DMS 273 treated with DMSO at 0.1 percent for 48 hours (cell line): Measurements from ENCODE around the gene CDKN2B-AS1.

Experiments
- DNase-seq: peaks from one replicate; lab custom pipeline; 2025; lab: John Stamatoyannopoulos, UW

The CDKN2B-AS1 gene

GRCh38 chr9:22088053-22088716 is 93.6 kb downstream of the CDKN2B-AS1 start:
- DNase-seq = no peak

- no peak for DNase-seq
Observed at GRCh38 chr9:22088717-22089061, 94.1 kb downstream of the CDKN2B-AS1 start.

DNA sequence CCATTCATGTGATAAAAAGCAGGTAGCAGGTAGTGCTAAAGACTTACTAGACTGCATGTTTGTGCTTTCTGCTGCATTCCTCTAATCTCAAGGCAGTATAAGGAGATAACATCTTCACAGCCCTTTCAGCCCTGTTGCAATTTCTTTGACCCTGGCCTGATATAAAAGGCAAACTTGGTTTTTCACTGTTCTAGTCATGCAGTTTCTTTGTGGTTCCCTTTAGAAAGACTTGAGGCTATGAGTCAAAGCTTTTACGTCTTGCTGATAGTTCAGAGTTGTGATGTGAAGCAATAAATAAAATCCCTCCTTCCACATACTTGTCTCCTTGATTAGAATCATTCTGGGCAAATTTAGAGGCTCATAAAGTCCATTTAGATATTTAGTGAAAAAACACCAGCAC is 103.1 kb downstream of the CDKN2B-AS1 start:
- DNase-seq = no peak

GRCh38 chr9:22098643-22099332 is 104.2 kb downstream of the CDKN2B-AS1 start:
- no peak for DNase-seq

- DNase-seq = no peak
Observed at GRCh38 chr9:22100626-22101025, 106.0 kb downstream of the CDKN2B-AS1 start.

DNA sequence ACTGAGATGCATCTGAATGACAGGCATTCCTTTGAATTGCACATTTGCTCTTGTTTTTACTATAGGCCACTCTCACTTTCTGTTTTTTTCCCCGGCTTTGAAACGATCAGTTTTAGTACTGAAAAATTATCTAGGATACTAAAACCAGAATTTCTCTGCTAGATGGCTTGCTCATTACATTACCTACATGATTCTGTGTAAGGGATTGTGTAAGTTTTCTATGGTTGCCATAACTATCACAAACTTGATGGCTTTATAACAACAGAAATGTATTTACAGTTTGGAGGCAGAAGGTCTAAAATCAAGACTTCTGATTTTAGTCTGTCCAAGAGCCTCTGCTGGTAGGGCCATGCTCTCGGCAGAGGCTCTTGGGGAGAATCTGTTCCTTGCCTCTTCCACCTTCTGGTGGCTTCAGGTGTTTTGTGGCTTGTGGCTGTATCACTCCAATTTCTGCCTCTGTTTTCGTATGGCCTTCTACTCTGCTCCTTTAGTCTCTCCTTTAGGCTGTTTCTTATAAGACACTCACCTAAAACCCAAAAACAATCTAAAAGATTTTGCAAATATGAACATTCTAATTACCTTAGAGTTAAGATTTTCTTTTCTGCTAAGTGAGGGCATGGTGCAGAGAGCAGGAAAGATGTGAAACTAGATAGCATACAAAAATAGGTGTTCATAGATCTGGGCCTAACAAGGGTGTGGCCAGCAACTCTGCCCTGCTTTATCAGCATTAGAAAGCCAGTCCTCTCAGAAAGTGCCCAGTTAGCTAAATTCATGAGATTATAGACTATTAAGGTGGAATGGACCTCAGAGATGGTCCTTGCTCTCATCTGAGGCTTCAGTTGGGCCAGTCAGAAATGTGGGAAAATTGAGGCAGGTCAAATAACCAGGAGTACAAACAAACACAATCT is 107.8 kb downstream of the CDKN2B-AS1 start:
- DNase-seq = no peak

DNA sequence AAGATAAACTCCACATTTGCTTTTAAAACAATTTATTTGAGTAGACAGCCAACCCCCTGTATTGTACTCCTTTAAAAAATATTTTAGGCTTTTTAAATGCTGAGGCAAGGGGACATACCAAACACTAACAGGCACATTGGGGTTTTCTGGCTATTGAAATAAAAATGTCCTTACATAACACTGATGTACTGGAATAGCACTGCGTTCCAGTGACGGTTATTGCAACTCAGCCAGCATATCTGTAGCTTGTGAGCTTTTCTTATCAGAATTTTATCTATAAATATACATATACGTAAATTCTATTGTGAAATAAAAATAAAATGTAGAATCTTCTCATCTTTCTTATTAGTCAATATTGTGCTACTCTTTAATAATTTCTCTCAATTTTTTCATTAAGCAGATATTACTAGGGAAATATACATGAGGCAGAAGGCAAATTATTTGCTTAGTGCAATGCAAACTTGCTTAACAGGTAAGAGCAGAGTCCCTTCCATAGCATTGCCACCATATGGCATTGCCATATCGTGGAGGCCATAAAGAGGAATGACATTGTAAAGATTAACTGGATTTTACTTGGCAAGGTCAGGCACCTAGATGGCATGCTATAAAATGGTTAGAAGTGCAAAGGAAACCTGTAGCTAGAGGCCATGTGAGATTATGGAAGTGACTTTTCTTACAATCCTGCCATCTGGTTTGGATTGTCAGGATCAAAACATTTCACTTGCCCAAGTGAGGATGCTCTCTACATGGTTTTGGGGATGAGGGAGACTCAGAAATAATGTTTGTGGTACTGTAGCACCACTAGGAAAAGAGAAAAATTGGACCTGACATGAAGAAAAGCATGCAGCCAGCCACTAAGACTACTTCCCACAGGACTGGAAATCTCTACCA is 109.3 kb downstream of the CDKN2B-AS1 start:
- no peak for DNase-seq

DNA sequence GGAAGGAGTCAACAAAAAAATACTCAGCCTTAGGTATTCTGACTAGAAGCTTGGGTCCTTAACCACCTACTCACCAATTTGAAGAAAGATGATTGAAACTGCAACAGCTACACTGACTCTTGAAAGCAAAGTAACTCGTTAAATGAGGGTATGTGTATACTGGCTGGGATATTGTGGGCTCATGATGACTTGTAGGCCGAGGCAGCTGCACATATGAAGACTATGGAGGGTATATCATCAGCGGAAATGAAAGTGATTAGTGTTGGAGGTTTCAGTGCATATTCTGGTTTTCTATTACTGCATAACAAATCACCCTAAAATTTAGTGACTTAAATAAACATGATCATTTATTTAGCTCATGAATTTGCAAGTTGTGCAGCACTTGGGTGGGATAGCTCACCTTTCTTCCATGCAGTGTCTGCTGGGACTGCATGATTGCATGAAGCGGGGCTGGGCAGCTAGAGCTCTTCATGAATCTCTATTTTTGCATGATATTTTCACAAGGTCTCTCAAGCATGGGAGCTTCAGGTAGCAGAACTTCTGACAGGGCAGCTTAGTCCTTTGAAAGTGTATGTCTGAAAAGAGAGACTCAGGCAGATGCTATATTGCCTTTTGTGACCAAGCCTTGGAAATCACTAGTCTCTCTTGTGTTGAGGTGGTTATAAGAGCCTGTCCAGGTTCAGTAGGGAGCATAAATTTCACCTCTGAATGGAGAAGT is 110.6 kb downstream of the CDKN2B-AS1 start:
- no peak for DNase-seq

DNA sequence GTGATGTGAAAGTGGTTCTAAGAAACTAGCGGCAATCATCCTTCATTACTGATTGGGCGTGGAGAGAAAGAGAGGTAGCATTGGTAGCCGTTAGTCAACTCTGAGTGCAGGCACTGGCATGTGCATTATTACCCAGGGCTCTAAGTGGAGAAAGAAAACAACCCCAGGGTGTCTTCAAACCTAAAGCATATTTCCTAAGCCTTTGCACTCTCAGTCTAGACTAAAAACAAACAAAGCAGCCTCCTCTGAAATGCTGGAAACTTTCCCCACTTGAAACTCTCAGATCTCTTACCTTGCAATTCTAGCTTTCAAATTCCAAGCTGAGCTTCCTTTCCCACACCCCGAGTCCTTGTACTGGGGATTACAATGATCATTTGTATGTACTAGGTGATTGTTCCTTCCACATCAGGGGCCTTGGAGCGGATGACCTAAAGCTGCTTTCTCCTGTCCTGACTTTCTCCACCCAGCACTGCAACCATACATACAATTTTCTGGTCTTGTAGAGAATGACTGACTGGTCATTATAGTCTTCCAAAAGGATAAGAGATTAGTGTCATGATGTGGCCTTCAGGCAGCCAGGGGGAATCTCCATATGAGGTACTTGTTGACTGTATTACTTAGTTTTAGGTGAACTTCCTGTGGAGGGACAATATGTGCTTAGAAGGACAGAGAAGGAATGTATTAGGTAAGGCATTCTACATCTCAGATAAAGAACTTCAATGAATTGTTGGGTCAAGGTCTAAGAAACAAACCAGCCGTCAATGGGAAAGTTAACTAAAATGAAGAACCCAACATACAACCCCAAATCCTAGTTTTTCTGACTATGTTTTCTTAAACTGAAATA is 112.8 kb downstream of the CDKN2B-AS1 start:
- DNase-seq = no peak

GRCh38 chr9:22108581-22109370 is 114.2 kb downstream of the CDKN2B-AS1 start:
- DNase-seq = no peak

DNA sequence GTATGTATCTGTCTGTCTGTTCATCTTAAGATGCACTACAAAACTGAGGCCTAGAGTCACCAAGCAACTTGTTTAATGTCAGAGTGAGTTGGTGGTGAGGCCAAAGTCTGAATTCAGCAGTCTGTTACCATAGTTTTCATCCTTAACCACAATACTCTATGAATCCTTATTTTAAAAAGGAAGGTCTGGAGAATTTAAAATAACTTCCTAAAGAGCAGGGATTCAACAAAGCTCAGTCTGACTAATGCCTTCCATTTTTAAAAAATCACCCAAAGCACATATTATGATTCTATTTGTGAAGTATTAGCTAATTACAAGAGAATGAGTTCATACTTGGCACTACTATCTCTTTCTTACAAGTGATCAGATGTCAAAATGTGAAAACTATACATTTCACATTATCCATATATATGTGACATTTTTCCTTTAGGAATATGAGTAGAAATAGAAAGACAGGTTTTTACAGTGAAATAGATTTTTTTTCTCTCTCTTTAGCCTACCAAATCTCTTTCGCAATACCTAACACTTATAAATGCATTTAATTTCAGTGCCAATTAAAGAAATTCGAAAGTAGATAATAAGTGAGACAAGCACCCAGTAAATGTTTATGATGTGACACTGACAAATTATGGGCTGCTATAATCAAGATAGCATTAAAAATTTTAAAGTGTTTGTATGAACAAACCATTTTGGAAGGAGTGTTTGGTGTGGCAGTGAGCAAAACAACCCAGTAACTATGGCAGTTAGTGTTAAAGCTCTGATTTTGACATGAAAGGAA is 116.8 kb downstream of the CDKN2B-AS1 start:
- no peak for DNase-seq

DNA sequence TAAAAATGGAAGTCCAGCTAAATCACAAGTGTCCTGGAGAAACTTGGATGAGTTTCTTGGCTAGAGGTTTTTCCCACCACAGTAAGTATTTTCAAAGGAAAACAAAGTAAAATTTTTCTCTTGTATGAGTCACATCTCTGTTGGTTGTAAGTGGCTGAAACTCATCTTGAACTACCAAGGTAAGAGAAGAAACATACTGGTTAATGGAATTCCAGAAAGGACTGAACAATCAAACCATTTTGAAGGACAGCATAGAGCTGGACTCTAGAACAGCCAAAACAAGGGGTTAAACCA is 117.3 kb downstream of the CDKN2B-AS1 start:
- no peak for DNase-seq

DNA sequence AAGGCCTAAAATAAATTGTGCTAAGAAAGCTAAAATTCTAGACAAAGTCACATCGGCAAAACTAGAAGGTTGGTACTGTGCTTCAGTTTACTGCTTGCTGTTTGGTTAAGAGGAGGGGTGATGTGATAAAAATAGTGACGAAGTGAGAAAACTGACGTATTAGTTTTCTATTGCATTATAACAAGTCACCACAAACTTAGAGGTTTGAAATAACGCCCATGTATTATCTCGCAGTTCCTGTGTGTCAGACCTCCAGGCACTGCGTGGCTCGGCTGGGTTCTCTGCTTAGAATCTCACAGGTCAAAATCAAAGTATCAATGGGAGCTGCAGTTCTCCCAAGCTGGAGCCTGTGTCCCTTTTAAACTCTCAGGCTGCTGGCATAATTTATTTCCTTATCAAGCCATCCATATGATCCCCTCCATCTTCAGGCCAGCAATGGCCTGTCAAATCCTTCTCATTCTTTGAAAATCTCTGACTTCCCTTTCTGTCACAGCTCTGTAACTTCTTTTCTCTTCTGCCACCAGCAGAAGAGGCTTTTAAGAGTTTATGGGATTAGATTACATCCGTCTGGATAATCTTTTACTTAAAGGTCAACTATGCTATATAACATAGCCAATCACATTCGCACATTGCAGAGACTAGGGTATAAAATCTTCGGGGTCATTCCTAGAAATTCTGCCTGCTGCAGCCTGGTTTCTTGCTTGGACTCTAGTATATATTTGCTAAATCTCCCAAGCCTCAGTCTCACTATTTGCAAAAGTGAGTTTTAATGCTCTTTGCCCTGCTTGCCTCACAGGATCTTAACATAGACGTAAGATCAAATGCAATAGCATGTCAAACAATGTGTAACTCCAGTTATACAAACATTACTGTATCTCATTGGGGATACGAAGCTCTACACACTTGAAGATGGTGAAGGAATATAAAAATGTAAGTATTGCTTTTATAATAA is 118.6 kb downstream of the CDKN2B-AS1 start:
- no peak for DNase-seq

GRCh38 chr9:22114956-22115355 is 120.4 kb downstream of the CDKN2B-AS1 start:
- no peak for DNase-seq

DNA sequence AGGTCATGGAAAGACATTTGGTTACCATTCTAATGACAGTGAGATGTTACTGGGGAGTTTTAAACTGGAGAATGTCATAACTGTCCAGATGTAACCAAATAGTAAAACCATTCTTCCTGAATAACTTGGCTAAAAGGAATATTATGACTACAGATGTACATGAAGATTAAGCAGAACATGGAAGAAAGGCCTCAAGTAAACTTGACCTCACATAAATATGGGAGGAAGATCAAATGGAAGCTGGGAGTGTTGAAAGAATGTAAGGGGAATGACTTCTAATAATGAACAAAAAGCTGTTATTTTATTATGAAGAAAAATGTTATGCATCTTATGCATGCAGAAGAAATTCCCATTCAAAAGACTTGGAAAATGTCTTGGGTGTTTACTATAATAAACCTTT is 122.2 kb downstream of the CDKN2B-AS1 start:
- DNase-seq = no peak

GRCh38 chr9:22117511-22118384 is 123.2 kb downstream of the CDKN2B-AS1 start:
- DNase-seq = no peak
